ENCODE measurements around the gene ALDH4A1.

GRCh38 chr1:18884419-18884717 lies 18.0 kb downstream of the ALDH4A1 start:
- TF ChIP-seq CTCF (conservative IDR thresholded peaks at IDR 0.05; ENCODE audit: low read depth, low read length) (peak; percentile 5; the same call in 1 of the 2 replicates), EZH2 (IDR thresholded peaks at IDR 0.05; ENCODE audit: low read length, unreplicated experiment) (no peak), EZH2phosphoT487 (IDR thresholded peaks at IDR 0.05; ENCODE audit: borderline replicate concordance, low read length) (no peak)
